Measurements from ENCODE around the gene HEMK1. TPM values are rescaled to one million over a fixed set of nuclear protein-coding genes. Genes with fewer than 3 reads are reported as not detected.

HEMK1 gene
- total and polyA plus RNA-seq, 2 of the 8 experiments (the other 6 are each of a cell fraction or from before 2014, with no cell fraction given): 9.7 to 10.6 TPM

- H3K4me2 ChIP-seq (ENCODE audit: insufficient read depth in 1 of 2, low read depth in 2 of 2, low read length in 2 of 2): no peak overlapping the region
- H3K23ac ChIP-seq (ENCODE audit: insufficient read length): no peak overlapping the region
- no peak overlapping the region for H4K8ac ChIP-seq (ENCODE audit: extremely low read depth, insufficient read depth, low read length)
- H3K23me2 ChIP-seq (ENCODE audit: low read depth, low read length): no peaks in the 10 kb centered on the region
- H3K27ac ChIP-seq (ENCODE audit: low read depth, low read length): no peak overlapping the region
- H4K20me1 ChIP-seq (replicated peaks in 1 of 2; ENCODE audit: control insufficient read depth in 1 of 2, insufficient read depth in 2 of 2, low read length in 2 of 2): peaks cover 3% of the 10 kb centered on the region in 2 experiments
- no peak for TF ChIP-seq EP300 (IDR thresholded peaks at IDR 0.05; ENCODE audit: borderline replicate concordance in 1 of 2, low read depth in 2 of 2, low read length in 2 of 2)
- no peak for TF ChIP-seq EGR1 (IDR thresholded peaks at IDR 0.05; ENCODE audit: borderline replicate concordance, low read depth, low read length)
- no peak for TF ChIP-seq NANOG (IDR thresholded peaks at IDR 0.05; ENCODE audit: insufficient read depth, low read depth, low read length, poor library complexity, severe bottlenecking)
- no peak for TF ChIP-seq SIRT6 (IDR thresholded peaks at IDR 0.05; ENCODE audit: low read length)
- no peak for TF ChIP-seq JUND (IDR thresholded peaks at IDR 0.05; ENCODE audit: low read length)
- no peak for TF ChIP-seq SUZ12 (IDR thresholded peaks at IDR 0.05; ENCODE audit: low read length)
- TF ChIP-seq CHD1 (IDR thresholded peaks at IDR 0.05; ENCODE audit: low read depth, low read length): no peak
- no peak overlapping the region for H3K4ac ChIP-seq (replicated peaks; ENCODE audit: insufficient read length, low read depth, low read length)
- no peak overlapping the region for H3K14ac ChIP-seq (ENCODE audit: insufficient read length)
- H2AFZ ChIP-seq (ENCODE audit: low read length): no peak overlapping the region
- no peak overlapping the region for H2BK12ac ChIP-seq (ENCODE audit: low read depth, low read length)
- WGBS, 2 experiments (ENCODE audit: extremely low coverage in 1 of 2, insufficient coverage in 1 of 2, insufficient read length in 1 of 2, insufficient replicate concordance in 2 of 2, low coverage in 1 of 2, low lambda C conversion rate in 2 of 2, missing lambda C conversion rate in 1 of 2): 78% methylated on average over 9 of the region's 9 CpGs; no CpG with 5 or more reads in 1 of the 2 experiments
- H3K4me1 ChIP-seq (replicated peaks in 1 of 4; ENCODE audit: control insufficient read depth in 3 of 4, insufficient read depth in 4 of 4, low read length in 3 of 4): no peaks in the 10 kb centered on the region
- no peak overlapping the region for H4K5ac ChIP-seq (ENCODE audit: insufficient read length, low read depth, low read length)
- no peaks in the 10 kb centered on the region for H3K79me1 ChIP-seq (ENCODE audit: low read depth, low read length)
- ChIA-PET CTCF (ENCODE audit: partially characterized antibody) (interaction anchor here (0.9 to 50.4 kb wide), 7 partner anchors 9 to 255 kb away, joined by 3 to 1262 read pairs (median 39); partner anchors contain the start of genes C3orf18, CISH, DOCK3 and HEMK1), POLR2A (ENCODE audit: partially characterized antibody) (interaction anchor here (1.7 to 1.8 kb wide), 2 partner anchors 11 to 16 kb away, joined by 6 to 9 read pairs; no protein-coding TSS in a partner anchor)
- no peaks in the 10 kb centered on the region for H3K9me3 ChIP-seq (ENCODE audit: insufficient read depth in 2 of 2, low read depth in 1 of 2, low read length in 1 of 2)
- no peak overlapping the region for H2AK5ac ChIP-seq (ENCODE audit: low read depth, low read length)
- DNase-seq (ENCODE audit: low read depth in 1 of 2, low spot score in 2 of 2) (no peak), FAIRE-seq (no peak)
- peaks cover 0 to 2% (median 0%) of the 10 kb centered on the region in 4 experiments; a peak in 1 of 7 replicates for H3K27me3 ChIP-seq (replicated peaks in 1 of 4; ENCODE audit: control insufficient read depth in 3 of 4, extremely low read depth in 1 of 4, insufficient read depth in 3 of 4, low read length in 3 of 4)
- no peak overlapping the region for H2BK120ac ChIP-seq (replicated peaks; ENCODE audit: low read depth, low read length)
- no peak overlapping the region for H2BK15ac ChIP-seq (ENCODE audit: low read length)
- no peaks in the 10 kb centered on the region for H3K36me3 ChIP-seq (ENCODE audit: control insufficient read depth in 2 of 4, insufficient read depth in 4 of 4, low read length in 3 of 4)
- H2BK20ac ChIP-seq (ENCODE audit: low read length): no peak overlapping the region
- H2BK5ac ChIP-seq (ENCODE audit: low read depth, low read length): no peak overlapping the region
- no peak overlapping the region for H3K18ac ChIP-seq (ENCODE audit: extremely low read depth, low read length)
- no peak overlapping the region for H3K56ac ChIP-seq (replicated peaks; ENCODE audit: insufficient read length, low read depth, low read length)
- no peak overlapping the region for H3K4me3 ChIP-seq (ENCODE audit: extremely low read depth in 1 of 4, insufficient read depth in 2 of 4, low read depth in 3 of 4, low read length in 4 of 4)
- H3K9ac ChIP-seq (replicated peaks in 1 of 4; ENCODE audit: extremely low read depth in 1 of 4, low read depth in 3 of 4, low read length in 3 of 4): no peak overlapping the region
- no peak overlapping the region for H4K91ac ChIP-seq (replicated peaks; ENCODE audit: insufficient read length, low read length)
- H3K79me2 ChIP-seq (ENCODE audit: control insufficient read depth in 1 of 2, insufficient read depth in 2 of 2, low read length in 2 of 2): no peaks in the 10 kb centered on the region
Measured at GRCh38 chr3:50602595-50603191, 33.4 kb downstream of the HEMK1 start.
